H1 (cell line): Measurements from ENCODE around the gene SLC45A1. TPM values are rescaled to one million over a fixed set of nuclear protein-coding genes. Genes with fewer than 3 reads are reported as not detected.

Experiments used
- CTCF ChIP-seq, 3 experiments: IDR thresholded peaks; 1 replicate in 2 of 3; 2 replicates in 1 of 3; pipeline versions ENCODE4 v1.5.1 to v1.6.1; 2011; ENCODE audit warnings: low read length in 3 of 3, mild to moderate bottlenecking in 3 of 3, inconsistent platforms in 2 of 3, low read depth in 1 of 3, moderate library complexity in 1 of 3; ENCODE audit not compliant: insufficient read depth in 1 of 3; ENCODE audit errors: control extremely low read depth in 1 of 3
- JUND ChIP-seq: IDR thresholded peaks from 2 replicates; pipeline ENCODE4 v1.6.1; 2011; ENCODE audit warnings: mild to moderate bottlenecking, improper control_type of control experiment, low read length
- polyA plus RNA-seq, 7 experiments: library from polyadenylated mRNA; depleted of rRNA in 3 of 7; stranded (reverse) in 5 of 7; unstranded in 2 of 7; fragments of >200 nt in 5 of 7; fragments of 200-250 nt in 2 of 7; gene quantifications; 1 replicate in 5 of 7; 2 replicates in 1 of 7; 4 replicates in 1 of 7; pipeline versions ENCODE4 v1.2.1 to v1.2.3, GENCODE V29; 2011 to 2013; ENCODE audit warnings: missing spikeins in 2 of 7, mixed read lengths in 2 of 7
- total RNA-seq: library from RNA; stranded (reverse); fragmentation: NEBNext Ultra II Directional; extraction: Animal tissue kit (Norgen Biotek cat#: 25700); gene quantifications from 2 replicates; pipeline ENCODE4 v1.2.1, GENCODE V29; 2021

Gene SLC45A1
- total and polyA plus RNA-seq, 2 of the 8 experiments (the other 6 are each of a cell fraction or from before 2014, with no cell fraction given), result 1.0 to 1.7 TPM

DNA sequence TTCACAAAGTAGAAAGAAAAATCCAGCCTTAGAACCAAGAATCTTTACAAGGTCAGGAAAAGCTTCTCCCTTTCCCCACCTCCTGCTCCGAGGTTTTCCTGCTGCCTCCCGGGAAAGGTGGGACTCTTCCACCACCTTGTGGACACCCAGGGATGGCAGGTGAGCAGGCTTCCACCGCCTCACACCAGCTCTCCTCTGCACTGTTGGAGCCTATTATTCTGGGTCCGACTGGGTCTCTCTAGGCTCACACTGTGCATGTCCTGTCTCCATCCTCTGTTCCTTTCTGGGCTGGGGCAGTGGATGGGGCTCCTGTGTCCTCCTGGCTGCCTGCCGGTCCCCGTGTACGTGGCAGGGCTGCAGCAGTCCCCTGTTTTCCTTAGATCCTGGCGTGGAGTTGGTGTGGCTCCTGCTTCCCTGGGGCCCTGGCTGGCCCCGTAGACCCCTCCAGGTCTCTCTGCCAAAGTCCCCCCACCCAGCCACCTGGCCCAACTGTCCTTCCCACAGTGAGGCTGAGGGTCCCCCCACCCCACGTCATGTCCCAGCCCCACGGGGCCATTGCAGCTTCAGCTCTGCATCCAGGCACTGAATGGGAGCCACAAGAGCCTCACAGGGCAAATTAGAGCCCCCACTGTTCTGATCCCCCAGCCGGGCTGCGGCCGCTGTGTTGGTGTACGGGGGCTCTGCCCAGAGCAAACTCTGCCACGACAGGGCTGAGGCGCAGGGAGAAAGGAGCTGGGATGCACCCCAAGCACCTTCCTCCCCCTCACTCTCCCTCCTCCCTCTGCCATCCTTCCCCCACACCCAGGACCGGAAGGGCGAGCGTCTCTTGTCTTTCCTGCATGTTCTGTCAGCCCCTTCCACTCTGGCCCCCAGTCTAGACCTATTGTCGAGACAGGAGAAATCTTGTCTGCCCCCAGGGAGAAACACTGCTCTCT is 3.3 kb upstream of the SLC45A1 start (continued):
- peak; percentile 94 to 97 (median 96) for TF ChIP-seq CTCF (IDR thresholded peaks at IDR 0.05; ENCODE audit: control extremely low read depth in 1 of 3, insufficient read depth in 1 of 3, low read depth in 1 of 3, low read length in 3 of 3)
- 0 out of 2 replicates have a peak, but pooled peaks have one; percentile 25 for TF ChIP-seq JUND
